CD4-positive, alpha-beta memory T cell (primary cell): ENCODE data around the gene ZSCAN30. TPM values are rescaled to one million over a fixed set of nuclear protein-coding genes. Genes with fewer than 3 reads are reported as not detected.

Experiments used
- CTCF ChIA-PET: fragments of 350-600 bp; sonication (Branson Sonifier 250); formaldehyde crosslinking; loops from one replicate; lab custom pipeline; 2021; ENCODE audit warnings: inconsistent platforms; ENCODE audit not compliant: partially characterized antibody; lab: Charles Lee
- POLR2A ChIA-PET: fragments of 350-600 bp; sonication (Branson Sonifier 250); formaldehyde crosslinking; loops from one replicate; lab custom pipeline; 2021; ENCODE audit not compliant: partially characterized antibody; lab: Charles Lee
- DNase-seq, 5 donors: peaks; one replicate each; pipeline versions ENCODE4 v3.0.0 to v3.0.0-alpha.2; 2020 to 2022; ENCODE audit warnings: mixed read lengths in 1 of 5
- H3K27ac ChIP-seq: one replicate; pipeline ENCODE4 v1.7.0; 2013; ENCODE audit warnings: low read depth, low read length
- H3K27me3 ChIP-seq: 2 replicates; pipeline ENCODE4 v1.7.0; 2013; ENCODE audit warnings: mild to moderate bottlenecking, low read length, moderate library complexity; ENCODE audit not compliant: insufficient read depth
- H3K36me3 ChIP-seq: 2 replicates; pipeline ENCODE4 v1.7.0; 2013; ENCODE audit warnings: mild to moderate bottlenecking, low read length, moderate library complexity; ENCODE audit not compliant: insufficient read depth
- H3K4me1 ChIP-seq: 2 replicates; pipeline ENCODE4 v1.7.0; 2013; ENCODE audit warnings: mild to moderate bottlenecking, low read length, moderate library complexity; ENCODE audit not compliant: insufficient read depth
- H3K4me3 ChIP-seq, 2 donors: one replicate each; pipeline ENCODE4 v1.7.0; 2013; ENCODE audit warnings: low read length in 2 of 2, mild to moderate bottlenecking in 1 of 2
- H3K9me3 ChIP-seq, 2 donors: one replicate each; pipeline ENCODE4 v1.7.0; 2013; ENCODE audit warnings: low read length in 2 of 2, control low read depth in 1 of 2; ENCODE audit not compliant: control insufficient read depth in 1 of 2
- H3K27ac Mint-ChIP-seq, 7 donors: one replicate each; pipeline ENCODE4 v1.8.0; 2020 to 2021; ENCODE audit warnings: mixed read lengths in 7 of 7, mild to moderate bottlenecking in 6 of 7, inconsistent platforms in 3 of 7, moderate library complexity in 3 of 7
- H3K27me3 Mint-ChIP-seq, 2 donors: one replicate each; pipeline ENCODE4 v1.8.0; 2020 to 2021; ENCODE audit warnings: mixed read lengths in 2 of 2
- H3K36me3 Mint-ChIP-seq, 2 donors: one replicate each; pipeline ENCODE4 v1.8.0; 2020 to 2021; ENCODE audit warnings: mixed read lengths in 2 of 2, inconsistent platforms in 1 of 2, mild to moderate bottlenecking in 1 of 2
- H3K4me1 Mint-ChIP-seq, 4 donors: one replicate each; pipeline ENCODE4 v1.8.0; 2020 to 2021; ENCODE audit warnings: mixed read lengths in 4 of 4, mild to moderate bottlenecking in 1 of 4
- H3K4me3 Mint-ChIP-seq, 8 donors: one replicate each; pipeline ENCODE4 v1.8.0; 2020 to 2021; ENCODE audit warnings: mixed read lengths in 8 of 8, mild to moderate bottlenecking in 7 of 8, moderate library complexity in 6 of 8, inconsistent platforms in 3 of 8
- H3K9me3 Mint-ChIP-seq, 8 donors: one replicate each; pipeline ENCODE4 v1.8.0; 2020 to 2021; ENCODE audit warnings: mixed read lengths in 8 of 8, mild to moderate bottlenecking in 5 of 8, inconsistent platforms in 3 of 8, moderate library complexity in 1 of 8
- intact Hi-C: fragments of 100-400 bp; cut with micrococcal nuclease; formaldehyde crosslinking; loops from one replicate; pipeline ENCODE4 v1.15.1; 2023
- polyA plus RNA-seq, 2 donors: library from polyadenylated mRNA; unstranded; fragments of 300-500 nt; fragmentation: Illumina TruSeq; gene quantifications; one replicate each; pipeline ENCODE4 v1.2.3, GENCODE V29; 2021
- total RNA-seq, 2 experiments: library from RNA; stranded (reverse); gene quantifications; one replicate each; pipeline ENCODE4 v1.2.3, GENCODE V29; 2021

ZSCAN30 gene
- total and polyA plus RNA-seq, 4 experiments from 2014 or later = 2.6 to 18.4 (median 11.3) TPM

DNA sequence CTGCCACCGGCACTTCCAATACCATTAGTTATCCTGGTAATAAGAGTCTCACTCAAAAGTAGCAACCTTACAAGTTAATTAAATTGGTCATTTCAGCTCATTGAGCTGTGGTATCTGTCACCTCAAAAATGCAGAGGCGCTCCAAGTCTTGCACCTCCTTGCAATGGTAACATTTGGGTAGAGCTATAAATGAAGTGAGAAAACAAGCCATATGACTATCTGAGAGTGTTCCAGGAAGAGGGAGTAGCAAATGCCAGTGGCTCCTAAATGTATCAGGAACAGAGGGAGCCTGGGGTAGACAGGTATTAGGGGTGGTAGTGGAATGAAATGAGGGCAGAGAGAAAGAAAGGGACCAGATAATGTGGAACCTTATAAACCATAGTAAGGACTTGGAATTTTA, 6.0 kb upstream of the ZSCAN30 start:
- no peak overlapping the region for H3K4me3 ChIP-seq
- Mint-ChIP-seq H3K27ac (no peak overlapping the region), H3K36me3 (peaks cover 75 to 76% of the 10 kb centered on the region in 2 donors), H3K27me3 (no peaks in the 10 kb centered on the region), H3K4me1 (peaks cover 29 to 44% (median 37%) of the 10 kb centered on the region in 4 donors), H3K9me3 (peaks cover 3 to 38% (median 20%) of the 10 kb centered on the region in 8 donors), H3K4me3 (no peak overlapping the region)
- CTCF ChIA-PET = no interaction called here
- H3K9me3 ChIP-seq = peaks cover 0 to 6% of the 10 kb centered on the region in 2 donors
- H3K27me3 ChIP-seq = no peaks in the 10 kb centered on the region
- intact Hi-C loops = no loop called here
- no peaks in the 10 kb centered on the region for H3K36me3 ChIP-seq
- POLR2A ChIA-PET = no interaction called here
- H3K4me1 ChIP-seq = peaks cover 11% of the 10 kb centered on the region
- H3K27ac ChIP-seq = no peak overlapping the region
- DNase-seq = no peak

DNA sequence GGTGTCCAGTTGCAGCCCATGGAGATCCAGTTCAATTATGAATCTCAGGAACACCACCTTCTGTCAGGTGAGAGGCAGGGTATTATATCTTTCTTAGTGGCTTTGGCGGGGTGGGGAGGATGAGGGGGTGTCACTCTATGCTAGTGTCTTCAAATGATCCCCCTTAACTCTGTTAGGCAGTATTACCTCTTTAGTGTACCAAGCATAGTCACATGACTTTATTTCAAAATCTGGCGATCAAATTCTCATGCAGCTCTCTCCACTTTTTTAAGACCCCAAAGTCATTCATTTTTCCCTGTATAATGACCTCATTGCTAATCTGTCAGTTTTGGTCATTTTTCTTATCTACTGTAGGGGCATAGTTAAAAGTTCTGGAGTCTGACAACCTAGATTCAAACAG, 1.1 kb upstream of the ZSCAN30 start:
- H3K9me3 Mint-ChIP-seq = peaks cover 0 to 4% (median 0%) of the 10 kb centered on the region in 8 donors
- ChIA-PET POLR2A (interaction anchor here (1.7 kb wide), 1 partner anchor 250 kb away, joined by 12 read pairs; the partner anchor contains the start of gene MAPRE2), CTCF (interaction anchor here (1.0 to 1.2 kb wide), 2 partner anchors 23 to 61 kb away, joined by 3 to 5 read pairs; no protein-coding TSS in a partner anchor)
- Histone ChIP-seq H3K4me3 (peak overlapping the region; percentile 84 to 89), H3K36me3 (no peaks in the 10 kb centered on the region), H3K27ac (peak overlapping the region; percentile 84), H3K9me3 (no peaks in the 10 kb centered on the region), H3K27me3 (no peaks in the 10 kb centered on the region), H3K4me1 (peaks cover 36% of the 10 kb centered on the region)
- intact Hi-C loops = loop anchor here (2.0 to 5.0 kb wide), 3 partner anchors 314 to 776 kb away; partner anchors contain the start of genes RMP24 and RPRD1A
- peak overlapping the region; percentile 98 to 100 (median 99) for H3K27ac Mint-ChIP-seq
- peaks cover 41 to 68% (median 52%) of the 10 kb centered on the region in 4 donors for H3K4me1 Mint-ChIP-seq
- H3K36me3 Mint-ChIP-seq = peaks cover 30 to 49% of the 10 kb centered on the region in 2 donors
- no peaks in the 10 kb centered on the region for H3K27me3 Mint-ChIP-seq
- DNase-seq = no peak
- peak overlapping the region; percentile 96 to 100 (median 98) for H3K4me3 Mint-ChIP-seq

GRCh38 chr18:35289727-35290093, 319 bp downstream of the ZSCAN30 start:
- POLR2A ChIA-PET = interaction anchor here (0.9 to 3.8 kb wide), 13 partner anchors 8 to 1540 kb away, joined by 3 to 59 read pairs (median 5); partner anchors contain the start of genes ELP2, INO80C, KIAA1328 and MAPRE2
- H3K4me1 Mint-ChIP-seq = peaks cover 34 to 60% (median 43%) of the 10 kb centered on the region in 4 donors

DNA sequence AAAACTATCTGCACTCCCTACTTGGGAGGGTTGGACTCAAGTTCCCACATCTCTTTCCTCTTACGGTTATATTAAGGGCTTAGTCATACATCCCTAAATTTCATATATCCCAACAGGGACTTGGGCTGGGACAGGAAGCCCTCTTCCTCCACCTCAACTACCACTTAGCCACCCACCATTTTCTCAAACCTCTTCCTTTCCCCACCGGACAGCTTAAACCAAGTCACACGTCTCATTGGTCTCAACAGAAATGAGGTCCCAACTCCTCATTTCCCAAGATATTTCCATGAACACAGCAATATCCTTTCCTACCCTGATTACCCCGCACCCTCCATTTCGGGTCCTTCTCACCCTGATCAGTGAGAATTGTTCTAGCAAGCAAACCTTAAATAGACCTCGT, 736 bp downstream of the ZSCAN30 start:
- CTCF ChIA-PET = interaction anchor here (0.9 to 3.8 kb wide), 8 partner anchors 22 to 261 kb away, joined by 3 to 15 read pairs (median 3); partner anchors contain the start of gene ZNF397
- Mint-ChIP-seq H3K36me3 (peaks cover 15 to 35% of the 10 kb centered on the region in 2 donors), H3K27me3 (no peaks in the 10 kb centered on the region), H3K27ac (peak overlapping the region; percentile 98 to 100 (median 99)), H3K9me3 (peaks cover 0 to 11% (median 0%) of the 10 kb centered on the region in 8 donors), H3K4me1 (peaks cover 33 to 60% (median 40%) of the 10 kb centered on the region in 4 donors), H3K4me3 (peak overlapping the region; percentile 96 to 100 (median 98))
- peaks cover 36% of the 10 kb centered on the region for H3K4me1 ChIP-seq
- H3K27ac ChIP-seq = peak overlapping the region; percentile 84
- no peaks in the 10 kb centered on the region for H3K9me3 ChIP-seq
- DNase-seq = no peak
- H3K36me3 ChIP-seq = no peaks in the 10 kb centered on the region
- H3K27me3 ChIP-seq = no peaks in the 10 kb centered on the region
- POLR2A ChIA-PET = interaction anchor here (0.9 to 3.8 kb wide), 11 partner anchors 8 to 1540 kb away, joined by 3 to 59 read pairs (median 6); partner anchors contain the start of genes ELP2, INO80C, KIAA1328 and MAPRE2
- peak overlapping the region; percentile 84 to 89 for H3K4me3 ChIP-seq
- intact Hi-C loops = no loop called here

More at GRCh38 chr18:35289727-35290093, 319 bp downstream of the ZSCAN30 start:
- no peaks in the 10 kb centered on the region for H3K36me3 ChIP-seq
- peak overlapping the region; percentile 84 to 89 for H3K4me3 ChIP-seq
- no peaks in the 10 kb centered on the region for H3K9me3 ChIP-seq
- intact Hi-C loops = loop anchor here (1.0 to 5.0 kb wide), 10 partner anchors 22 to 840 kb away; partner anchors contain the start of genes ELP2, INO80C, RMP24 and RPRD1A
- Mint-ChIP-seq H3K4me3 (peak overlapping the region; percentile 96 to 100 (median 98)), H3K9me3 (peaks cover 0 to 11% (median 0%) of the 10 kb centered on the region in 8 donors), H3K27ac (peak overlapping the region; percentile 98 to 100 (median 99)), H3K27me3 (no peaks in the 10 kb centered on the region), H3K36me3 (peaks cover 19 to 38% of the 10 kb centered on the region in 2 donors)
- DNase-seq = no peak
- H3K27ac ChIP-seq = peak overlapping the region; percentile 84
- CTCF ChIA-PET = interaction anchor here (0.9 to 3.8 kb wide), 4 partner anchors 22 to 262 kb away, joined by 3 to 15 read pairs (median 3); partner anchors contain the start of gene ZNF397
- no peaks in the 10 kb centered on the region for H3K27me3 ChIP-seq
- peaks cover 36% of the 10 kb centered on the region for H3K4me1 ChIP-seq

GRCh38 chr18:35284841-35285240, 5.2 kb downstream of the ZSCAN30 start:
- no peaks in the 10 kb centered on the region for H3K27me3 Mint-ChIP-seq
- H3K27ac ChIP-seq = no peak overlapping the region
- no peaks in the 10 kb centered on the region for H3K9me3 ChIP-seq
- H3K36me3 Mint-ChIP-seq = peaks cover 16 to 17% of the 10 kb centered on the region in 2 donors
- peaks cover 9 to 22% (median 12%) of the 10 kb centered on the region in 4 donors for H3K4me1 Mint-ChIP-seq
- no peak for DNase-seq
- no peaks in the 10 kb centered on the region for H3K27me3 ChIP-seq
- no peaks in the 10 kb centered on the region for H3K36me3 ChIP-seq
- intact Hi-C loops = no loop called here
- CTCF ChIA-PET = no interaction called here
- H3K27ac Mint-ChIP-seq = no peak overlapping the region
- H3K4me3 ChIP-seq = no peak overlapping the region
- no peak overlapping the region for H3K4me3 Mint-ChIP-seq
- POLR2A ChIA-PET = no interaction called here
- H3K9me3 Mint-ChIP-seq = peaks cover 0 to 11% (median 0%) of the 10 kb centered on the region in 8 donors
- H3K4me1 ChIP-seq = peaks cover 18% of the 10 kb centered on the region

GRCh38 chr18:35283923-35284794, 5.9 kb downstream of the ZSCAN30 start:
- no peak overlapping the region for H3K27ac Mint-ChIP-seq
- H3K27me3 Mint-ChIP-seq = no peaks in the 10 kb centered on the region
- H3K4me3 Mint-ChIP-seq = no peak overlapping the region
- H3K36me3 Mint-ChIP-seq = peaks cover 14 to 18% of the 10 kb centered on the region in 2 donors
- H3K9me3 Mint-ChIP-seq = peaks cover 0 to 11% (median 0%) of the 10 kb centered on the region in 8 donors
- intact Hi-C loops = no loop called here
- Histone ChIP-seq H3K36me3 (no peaks in the 10 kb centered on the region), H3K9me3 (no peaks in the 10 kb centered on the region), H3K4me3 (no peak overlapping the region), H3K4me1 (peaks cover 13% of the 10 kb centered on the region), H3K27ac (no peak overlapping the region), H3K27me3 (no peaks in the 10 kb centered on the region)
- H3K4me1 Mint-ChIP-seq = peaks cover 5 to 15% (median 8%) of the 10 kb centered on the region in 4 donors
- CTCF ChIA-PET = interaction anchor here (1.3 kb wide), 1 partner anchor 102 kb away, joined by 3 read pairs; no protein-coding TSS in a partner anchor
- POLR2A ChIA-PET = no interaction called here
- no peak for DNase-seq
